Parathyroid adenoma (tissue), 2 donors: ENCODE results near the gene PRRT3.

Experiments used
- H2AFZ ChIP-seq: fragments of 300-600 bp; sonication (generic); one replicate; pipeline ENCODE4 v1.7.0; 2017; ENCODE audit warnings: antibody characterized with exemption, mild to moderate bottlenecking
- H3K27ac ChIP-seq: fragments of 300-600 bp; sonication (generic); one replicate; pipeline ENCODE4 v1.7.0; 2017
- H3K27me3 ChIP-seq: fragments of 300-600 bp; sonication (generic); one replicate; pipeline ENCODE4 v1.7.0; 2017; ENCODE audit warnings: low read length; ENCODE audit not compliant: control insufficient read depth, insufficient read depth
- H3K36me3 ChIP-seq: fragments of 300-600 bp; sonication (generic); one replicate; pipeline ENCODE4 v1.7.0; 2017; ENCODE audit warnings: low read length; ENCODE audit not compliant: control insufficient read depth, insufficient read depth
- H3K4me1 ChIP-seq: fragments of 300-600 bp; sonication (generic); one replicate; pipeline ENCODE4 v1.7.0; 2017; ENCODE audit warnings: control low read depth
- H3K4me2 ChIP-seq: fragments of 300-600 bp; sonication (generic); one replicate; pipeline ENCODE4 v1.7.0; 2017; ENCODE audit warnings: low read length
- H3K4me3 ChIP-seq: fragments of 300-600 bp; sonication (generic); one replicate; pipeline ENCODE4 v1.7.0; 2017; ENCODE audit warnings: low read depth, low read length
- H3K79me2 ChIP-seq: fragments of 300-600 bp; sonication (generic); one replicate; pipeline ENCODE4 v1.7.0; 2017; ENCODE audit warnings: control low read depth
- H3K9ac ChIP-seq: fragments of 300-600 bp; sonication (generic); one replicate; pipeline ENCODE4 v1.7.0; 2017; ENCODE audit warnings: mild to moderate bottlenecking
- H3K9me3 ChIP-seq: fragments of 300-600 bp; sonication (generic); one replicate; pipeline ENCODE4 v1.7.0; 2017; ENCODE audit warnings: low read length; ENCODE audit not compliant: control insufficient read depth
- CTCF ChIP-seq: fragments of 300-600 bp; sonication (generic); IDR thresholded peaks from one replicate; pipeline ENCODE4 v1.7.0; 2017; ENCODE audit warnings: antibody characterized with exemption, mild to moderate bottlenecking
- donor health status: primary hyperparathyroidism.

The PRRT3 gene

GRCh38 chr3:9949115-9949514 is 3.1 kb downstream of the PRRT3 start:
- H3K27me3 ChIP-seq, result no peaks in the 10 kb centered on the region
- no peaks in the 10 kb centered on the region for H3K36me3 ChIP-seq
- no peaks in the 10 kb centered on the region for H3K9me3 ChIP-seq
- H3K4me2 ChIP-seq, result no peak overlapping the region
- no peak overlapping the region for H3K9ac ChIP-seq
- H3K27ac ChIP-seq, result no peak overlapping the region
- no peaks in the 10 kb centered on the region for H3K79me2 ChIP-seq
- no peak for TF ChIP-seq CTCF
- H2AFZ ChIP-seq, result no peak overlapping the region
- no peak overlapping the region for H3K4me3 ChIP-seq
- H3K4me1 ChIP-seq, result peaks cover 5% of the 10 kb centered on the region

DNA sequence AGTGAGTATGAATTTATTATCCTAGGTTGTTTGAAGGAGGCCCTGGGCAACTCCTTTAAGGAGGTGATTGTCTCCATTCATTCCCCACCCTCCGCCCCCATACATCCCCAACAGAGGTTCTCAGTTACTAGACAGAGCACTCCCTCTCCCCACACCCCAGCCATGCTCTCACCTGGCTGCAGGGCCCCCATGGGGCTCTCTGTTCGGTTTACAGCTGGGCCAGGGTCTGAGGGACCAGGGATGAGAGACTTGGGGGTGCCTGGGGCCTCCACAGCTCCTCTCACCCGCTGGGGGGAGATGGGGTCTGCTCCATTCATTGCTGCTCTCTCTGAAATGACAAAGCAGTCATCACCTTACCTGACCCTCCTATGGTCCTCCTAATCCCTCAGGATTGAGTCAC is 3.6 kb downstream of the PRRT3 start:
- no peaks in the 10 kb centered on the region for H3K9me3 ChIP-seq
- peaks cover 5% of the 10 kb centered on the region for H3K4me1 ChIP-seq
- no peak overlapping the region for H3K4me3 ChIP-seq
- no peaks in the 10 kb centered on the region for H3K79me2 ChIP-seq
- no peak overlapping the region for H2AFZ ChIP-seq
- H3K9ac ChIP-seq, result no peak overlapping the region
- H3K27ac ChIP-seq, result no peak overlapping the region
- no peaks in the 10 kb centered on the region for H3K27me3 ChIP-seq
- TF ChIP-seq CTCF, result no peak
- H3K36me3 ChIP-seq, result no peaks in the 10 kb centered on the region
- no peak overlapping the region for H3K4me2 ChIP-seq

DNA sequence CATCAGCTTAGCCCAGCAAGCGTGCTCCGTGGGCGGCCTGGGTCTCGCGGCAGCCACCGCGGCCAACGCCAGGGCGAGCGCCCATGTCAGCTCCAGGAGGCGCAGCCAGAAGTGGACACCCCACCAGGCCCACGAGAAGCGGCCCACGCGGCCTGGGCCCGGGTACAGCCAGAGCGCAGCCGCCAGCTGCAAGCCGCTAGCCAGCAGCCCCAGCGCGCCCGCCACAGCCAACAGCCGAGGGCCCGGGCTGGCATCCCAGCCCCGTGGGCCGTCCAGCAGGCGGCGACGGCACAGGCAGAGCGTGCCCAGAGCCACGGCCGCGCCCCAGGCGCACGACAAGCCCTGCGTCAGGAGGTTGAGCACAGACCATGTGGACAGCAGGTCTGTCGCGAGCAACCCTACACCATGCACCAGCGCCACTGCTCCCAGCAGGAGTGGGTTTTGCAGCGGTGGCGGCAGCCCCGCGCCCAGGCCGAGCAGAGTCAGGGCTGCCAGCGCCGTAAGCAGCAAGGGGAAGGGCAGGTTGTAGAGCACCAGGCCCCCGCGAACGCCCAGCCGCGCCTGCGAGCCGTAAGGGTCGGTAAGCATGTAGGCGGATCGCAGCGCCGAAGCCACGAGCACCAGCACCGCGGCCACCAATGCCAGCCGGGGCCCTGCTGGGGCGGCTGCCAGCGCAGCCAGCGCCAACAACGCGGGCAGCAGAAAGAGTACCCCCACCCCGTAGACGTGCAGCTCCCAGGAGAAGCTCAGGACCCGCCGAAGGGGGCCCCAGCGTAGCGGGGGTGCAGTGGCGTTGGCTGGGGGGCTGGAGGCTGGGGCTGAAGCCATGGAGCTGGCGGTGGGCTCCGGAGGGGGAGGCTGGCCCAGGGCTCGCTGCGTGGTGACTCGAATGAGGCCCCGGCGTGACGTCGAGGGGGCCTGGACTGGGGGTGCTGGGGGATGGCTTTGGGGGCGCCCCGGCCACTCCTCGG is 4.9 kb downstream of the PRRT3 start:
- no peaks in the 10 kb centered on the region for H3K79me2 ChIP-seq
- H2AFZ ChIP-seq, result no peak overlapping the region
- no peaks in the 10 kb centered on the region for H3K9me3 ChIP-seq
- peak overlapping the region; percentile 29 for H3K4me3 ChIP-seq
- peaks cover 5% of the 10 kb centered on the region for H3K4me1 ChIP-seq
- H3K9ac ChIP-seq, result no peak overlapping the region
- peak overlapping the region; percentile 35 for H3K4me2 ChIP-seq
- H3K27ac ChIP-seq, result no peak overlapping the region
- TF ChIP-seq CTCF, result no peak
- no peaks in the 10 kb centered on the region for H3K27me3 ChIP-seq
- H3K36me3 ChIP-seq, result no peaks in the 10 kb centered on the region

DNA sequence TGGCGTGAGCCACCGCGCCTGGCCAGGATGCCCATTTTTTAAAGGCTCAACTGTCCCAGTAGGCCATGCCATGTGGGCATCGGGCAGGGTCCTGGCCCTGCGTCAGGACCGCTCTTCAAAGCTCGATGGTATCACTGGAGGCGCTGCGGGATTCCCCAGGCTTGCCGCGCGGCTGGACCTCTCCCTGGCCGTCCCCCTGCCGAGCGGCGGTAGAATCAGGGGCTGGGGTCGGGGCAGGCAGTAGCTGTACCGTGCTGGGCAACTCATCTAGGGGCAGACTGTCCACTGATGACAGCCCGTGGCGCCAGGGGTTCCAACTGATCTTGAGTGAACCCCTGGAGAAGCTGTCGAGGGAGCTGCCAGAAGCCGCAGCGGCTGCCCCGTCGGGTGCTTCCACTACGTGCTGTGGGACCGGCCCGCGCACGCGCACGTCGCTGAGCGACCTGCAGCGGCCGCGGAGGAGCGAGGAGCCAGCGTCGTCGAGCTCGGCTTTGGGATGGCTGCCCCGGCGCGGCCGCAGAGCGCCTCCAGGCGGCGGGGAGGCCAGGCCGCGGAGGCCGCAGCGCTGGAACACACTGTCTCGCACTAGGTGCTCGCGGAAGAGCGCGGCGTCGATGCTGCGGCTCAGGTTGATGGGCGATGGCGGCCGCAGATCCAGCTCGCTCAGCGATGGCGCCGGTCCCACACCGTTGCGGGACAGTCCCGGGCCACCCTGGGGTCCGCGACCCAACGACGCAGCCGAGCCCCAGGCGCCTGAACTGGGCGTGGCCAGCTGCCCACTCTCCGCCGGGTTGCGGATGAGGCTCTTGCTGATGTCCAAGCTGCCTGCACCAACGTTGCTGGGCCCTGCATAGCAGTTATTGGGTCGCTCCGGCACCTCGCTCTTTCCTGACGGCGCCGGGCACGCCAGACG is 5.8 kb downstream of the PRRT3 start:
- no peak overlapping the region for H3K9ac ChIP-seq
- H2AFZ ChIP-seq, result peak overlapping the region; percentile 1
- peak; percentile 42 for TF ChIP-seq CTCF
- H3K27me3 ChIP-seq, result no peaks in the 10 kb centered on the region
- peak overlapping the region; percentile 29 for H3K4me3 ChIP-seq
- peaks cover 3% of the 10 kb centered on the region for H3K4me1 ChIP-seq
- no peaks in the 10 kb centered on the region for H3K79me2 ChIP-seq
- peak overlapping the region; percentile 35 for H3K4me2 ChIP-seq
- no peaks in the 10 kb centered on the region for H3K36me3 ChIP-seq
- H3K27ac ChIP-seq, result no peak overlapping the region
- H3K9me3 ChIP-seq, result no peaks in the 10 kb centered on the region
